GM19455 (cell line): ENCODE data around the gene MTA3.

Experiments used
- ATAC-seq: cut with Tn5 transposase; IDR thresholded peaks from one replicate; pipeline ENCODE4 v1.9.1; 2021; ENCODE audit not compliant: unreplicated experiment

The MTA3 gene

GRCh38 chr2:42653908-42654445, 85.5 kb downstream of the MTA3 start:
- ATAC-seq, result no peak

- no peak for ATAC-seq
These were observed 89.9 kb downstream of the MTA3 start for GRCh38 chr2:42658306-42658705.

- no peak for ATAC-seq
These were observed 91.2 kb downstream of the MTA3 start for GRCh38 chr2:42659609-42660008.

- ATAC-seq, result peak; percentile 89
These were observed 94.8 kb downstream of the MTA3 start for GRCh38 chr2:42663106-42663780.

GRCh38 chr2:42663828-42664227, 95.4 kb downstream of the MTA3 start:
- ATAC-seq, result no peak

- no peak for ATAC-seq
These were observed 105.7 kb downstream of the MTA3 start for GRCh38 chr2:42673989-42674579.

- ATAC-seq, result no peak
These were observed 107.4 kb downstream of the MTA3 start for GRCh38 chr2:42675815-42676214.

- no peak for ATAC-seq
These were observed 116.9 kb downstream of the MTA3 start for GRCh38 chr2:42685303-42685702.

GRCh38 chr2:42693013-42693615, 124.7 kb downstream of the MTA3 start:
- no peak for ATAC-seq

GRCh38 chr2:42693688-42694479, 125.5 kb downstream of the MTA3 start:
- no peak for ATAC-seq

GRCh38 chr2:42696987-42697386, 128.6 kb downstream of the MTA3 start:
- no peak for ATAC-seq

- ATAC-seq, result no peak
These were observed 130.5 kb downstream of the MTA3 start for GRCh38 chr2:42698940-42699339.

GRCh38 chr2:42706836-42707235, 138.4 kb downstream of the MTA3 start:
- ATAC-seq, result no peak

- no peak for ATAC-seq
These were observed 139.7 kb downstream of the MTA3 start for GRCh38 chr2:42708179-42708578.

- no peak for ATAC-seq
These were observed 143.5 kb downstream of the MTA3 start for GRCh38 chr2:42711896-42712295.

GRCh38 chr2:42712934-42713333, 144.5 kb downstream of the MTA3 start:
- no peak for ATAC-seq

- no peak for ATAC-seq
These were observed 145.5 kb downstream of the MTA3 start for GRCh38 chr2:42713920-42714319.

- no peak for ATAC-seq
These were observed 146.3 kb downstream of the MTA3 start for GRCh38 chr2:42714686-42715085.

GRCh38 chr2:42721898-42722297, 153.5 kb downstream of the MTA3 start:
- ATAC-seq, result no peak

GRCh38 chr2:42722320-42723190, 154.1 kb downstream of the MTA3 start:
- ATAC-seq, result peak; percentile 98
